HEK293 (cell line): ENCODE results near the gene SOCS7.

Experiments used
- CTCF ChIP-seq: fragments of 450-650 bp; formaldehyde crosslinking; IDR thresholded peaks from 2 replicates; pipeline ENCODE4 v1.5.1; 2016; ENCODE audit warnings: missing biosample characterization, missing genetic modification characterization
- ZNF133 ChIP-seq: fragments of 450-650 bp; formaldehyde crosslinking; IDR thresholded peaks from 2 replicates; pipeline ENCODE4 v1.5.1; 2016; ENCODE audit warnings: missing biosample characterization, missing genetic modification characterization
- ZNF140 ChIP-seq: fragments of 450-650 bp; formaldehyde crosslinking; IDR thresholded peaks from 2 replicates; pipeline ENCODE4 v1.5.1; 2016; ENCODE audit warnings: missing biosample characterization, missing genetic modification characterization
- ZNF184 ChIP-seq: fragments of 450-650 bp; IDR thresholded peaks from 2 replicates; pipeline ENCODE4 v1.5.1; 2018; ENCODE audit warnings: missing biosample characterization, mild to moderate bottlenecking, missing genetic modification characterization
- ZNF274 ChIP-seq, 2 experiments: fragments of 200-500 bp in 1 of 2; fragments of 450-650 bp in 1 of 2; sonication (Bioruptor generic) in 1 of 2; formaldehyde crosslinking in 1 of 2; IDR thresholded peaks; 2 replicates each; pipeline versions ENCODE4 v1.5.1 to v1.6.1; 2014 to 2016; ENCODE audit warnings: borderline replicate concordance in 1 of 2, inconsistent platforms in 1 of 2, low read length in 1 of 2, missing biosample characterization in 1 of 2, missing genetic modification characterization in 1 of 2

- no peak for TF ChIP-seq CTCF (tag by site-specific recombination)
- TF ChIP-seq ZNF140 (tag by site-specific recombination): no peak
- TF ChIP-seq ZNF133 (tag by site-specific recombination): no peak
- TF ChIP-seq ZNF274 (IDR thresholded peaks at IDR 0.05; ENCODE audit: low read length): no peak
- TF ChIP-seq ZNF274 (tag by site-specific recombination; IDR thresholded peaks at IDR 0.05; ENCODE audit: borderline replicate concordance): no peak
- TF ChIP-seq ZNF184 (tag by site-specific recombination): no peak
Measured at GRCh38 chr17:38426441-38426840, 74.8 kb downstream of the SOCS7 start.
